Effector CD8-positive, alpha-beta T cell (primary cell): Measurements from ENCODE around the gene ME1.
"Not testable (repeated sequence)": the region's sequence is repeated elsewhere in the genome, so short reads cannot be mapped to it uniquely, and the experiment has no call there.

Experiments used
- DNase-seq: peaks from one replicate; lab custom pipeline; 2025; lab: John Stamatoyannopoulos, UW

The ME1 gene

GRCh38 chr6:83431545-83432155 lies 799 bp upstream of the ME1 start:
- DNase-seq: no peak

DNA sequence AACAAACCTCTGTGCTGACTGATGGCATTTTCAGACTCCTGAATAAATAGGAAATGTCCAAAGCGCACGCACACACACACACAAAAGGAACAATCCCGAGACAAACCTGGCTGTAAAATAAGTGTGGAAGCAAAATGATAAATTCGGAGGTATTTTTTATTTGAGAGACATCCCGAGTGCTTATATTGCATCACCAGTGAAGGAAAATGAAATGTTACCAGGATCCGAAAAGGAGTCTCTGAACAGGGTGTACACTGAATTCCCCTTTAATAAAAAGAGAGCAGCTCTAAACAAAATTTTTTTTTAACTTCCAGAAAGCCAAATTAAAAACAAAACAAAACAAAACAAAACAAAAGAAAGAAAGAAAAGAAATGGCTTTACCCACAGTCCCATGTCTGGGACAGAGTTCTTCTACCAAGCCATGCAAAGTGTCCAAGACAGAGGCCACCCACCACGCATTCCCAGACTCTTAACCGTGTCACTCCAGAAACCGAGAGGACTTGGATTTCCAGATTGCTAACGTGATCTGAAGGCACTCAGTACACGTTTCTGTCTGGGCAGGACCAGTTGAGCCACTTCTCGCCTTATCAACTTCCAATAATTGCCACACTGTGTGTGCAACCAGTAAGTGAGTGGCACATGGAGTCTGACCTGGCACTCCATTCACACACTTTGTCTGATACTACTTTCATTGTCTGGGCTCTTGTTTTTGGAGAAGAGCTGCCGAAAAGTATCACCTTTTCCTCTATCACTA lies 817 bp downstream of the ME1 start:
- DNase-seq: no peak

GRCh38 chr6:83429269-83429668 lies 1.6 kb downstream of the ME1 start:
- no peak for DNase-seq

GRCh38 chr6:83424392-83425018 lies 6.3 kb downstream of the ME1 start:
- no peak for DNase-seq

DNA sequence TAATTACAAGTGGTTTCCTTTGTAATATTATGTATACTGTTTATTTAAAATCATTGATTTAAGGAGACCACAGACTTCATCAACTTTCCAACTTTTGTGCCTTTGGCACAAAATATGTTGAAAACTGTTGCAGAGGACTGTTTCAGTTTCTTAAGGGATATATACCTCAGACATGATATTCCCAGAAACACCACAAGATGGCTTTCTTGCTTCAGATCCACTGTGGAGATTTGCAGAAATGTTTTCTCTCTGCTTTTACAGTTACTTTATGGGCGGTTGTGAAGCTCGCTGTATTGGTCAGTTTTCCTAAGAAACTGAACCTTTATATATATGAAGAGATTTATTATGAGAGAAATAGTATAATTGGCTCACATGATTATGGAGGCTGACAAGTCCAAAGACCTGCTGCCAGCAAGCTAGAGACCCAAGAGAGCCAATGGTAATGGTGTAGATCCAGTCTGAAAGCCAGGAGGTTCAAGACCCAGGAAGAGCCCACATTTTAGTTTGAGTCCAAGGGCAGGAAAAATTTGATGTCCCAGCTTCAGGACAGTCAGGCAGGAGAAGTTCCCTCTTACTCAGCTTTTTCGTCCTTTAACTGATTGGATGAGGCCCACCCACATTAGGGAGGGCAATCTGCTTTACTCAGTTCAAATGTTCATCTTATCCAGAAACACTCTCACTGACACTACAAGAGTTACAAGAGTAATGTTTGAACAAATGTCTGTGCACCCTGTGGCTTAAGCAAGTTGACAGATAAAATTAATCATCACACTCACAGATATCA lies 12.8 kb downstream of the ME1 start:
- DNase-seq: no peak

DNA sequence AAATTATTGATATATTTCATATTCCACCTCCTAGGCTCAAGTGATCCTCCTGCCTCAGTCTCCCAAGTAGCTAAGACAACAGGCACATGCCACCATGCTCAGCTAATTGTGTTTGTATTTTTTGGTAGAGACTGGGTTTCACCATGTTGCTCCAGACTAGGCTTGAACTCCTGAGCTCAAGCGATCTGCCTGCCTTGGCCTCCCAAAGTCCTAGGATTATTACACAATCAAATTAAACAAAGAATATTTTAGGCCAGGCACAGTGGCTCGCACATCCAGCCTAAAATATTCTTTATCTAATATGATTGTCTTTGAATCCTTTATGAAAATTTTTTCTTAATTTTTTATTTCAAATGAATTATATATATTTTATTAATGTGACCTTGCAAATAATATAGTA lies 17.8 kb downstream of the ME1 start:
- no peak for DNase-seq

DNA sequence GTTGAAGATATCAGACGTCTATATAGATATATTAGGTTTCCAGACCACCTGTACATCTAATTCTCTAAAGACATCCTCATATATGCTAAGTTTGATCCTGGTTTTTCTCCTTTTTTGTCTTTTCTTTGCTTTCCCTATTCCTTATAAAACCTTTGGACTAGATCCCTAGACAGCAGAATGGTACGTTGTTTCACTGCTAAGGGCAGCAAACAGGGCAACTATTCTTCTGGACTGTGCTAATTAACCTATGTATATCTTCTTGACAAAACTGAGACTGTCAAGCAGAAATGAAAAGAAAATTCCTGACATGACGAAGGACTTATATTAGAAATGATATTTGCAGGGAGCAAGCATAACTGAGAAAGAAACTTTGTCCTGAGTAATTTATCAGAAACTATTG lies 19.1 kb downstream of the ME1 start:
- no peak for DNase-seq

DNA sequence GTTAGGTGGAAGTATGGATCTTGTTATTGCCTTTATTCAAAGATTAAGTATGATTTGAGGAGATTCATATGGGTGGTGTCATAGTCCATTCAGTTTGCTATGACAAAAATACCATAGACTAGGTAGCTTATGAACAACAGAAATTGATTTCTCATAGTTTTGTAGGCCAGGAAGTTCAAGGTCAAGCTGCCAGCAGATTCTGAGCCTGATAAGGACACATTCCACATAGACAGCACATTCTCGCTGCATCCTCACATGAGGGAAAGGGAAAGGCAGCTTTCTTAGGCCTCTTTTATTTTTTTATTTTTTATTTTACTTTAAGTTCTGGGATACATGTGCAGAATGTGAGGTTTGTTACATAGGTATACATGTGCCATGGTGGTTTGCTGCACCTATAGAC lies 27.7 kb downstream of the ME1 start:
- DNase-seq: no peak

GRCh38 chr6:83389606-83390005 lies 41.2 kb downstream of the ME1 start:
- no peak for DNase-seq

DNA sequence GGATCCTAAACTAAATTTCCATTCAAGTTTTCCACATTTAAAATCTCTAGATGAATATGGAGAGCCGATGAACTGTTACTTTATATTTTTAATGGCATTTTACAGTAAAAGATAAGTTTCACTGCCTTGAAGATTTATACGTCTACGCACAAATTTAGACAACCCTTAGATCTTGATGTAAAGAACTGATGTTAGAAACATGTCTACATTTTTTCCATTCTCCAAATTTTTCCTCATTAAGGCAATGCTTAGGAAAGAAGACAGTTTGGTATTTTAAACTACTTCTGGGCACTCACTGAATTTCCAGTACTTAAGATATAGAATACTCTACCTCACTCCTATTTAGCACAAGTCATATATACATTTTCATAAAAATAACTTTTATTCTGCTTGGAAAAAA lies 45.4 kb downstream of the ME1 start:
- no peak for DNase-seq

GRCh38 chr6:83384751-83385150 lies 46.1 kb downstream of the ME1 start:
- DNase-seq: no peak

- DNase-seq: no peak
Observed at GRCh38 chr6:83381949-83382348, 48.9 kb downstream of the ME1 start.

- no peak for DNase-seq
Observed at GRCh38 chr6:83378621-83379388, 52.0 kb downstream of the ME1 start.

DNA sequence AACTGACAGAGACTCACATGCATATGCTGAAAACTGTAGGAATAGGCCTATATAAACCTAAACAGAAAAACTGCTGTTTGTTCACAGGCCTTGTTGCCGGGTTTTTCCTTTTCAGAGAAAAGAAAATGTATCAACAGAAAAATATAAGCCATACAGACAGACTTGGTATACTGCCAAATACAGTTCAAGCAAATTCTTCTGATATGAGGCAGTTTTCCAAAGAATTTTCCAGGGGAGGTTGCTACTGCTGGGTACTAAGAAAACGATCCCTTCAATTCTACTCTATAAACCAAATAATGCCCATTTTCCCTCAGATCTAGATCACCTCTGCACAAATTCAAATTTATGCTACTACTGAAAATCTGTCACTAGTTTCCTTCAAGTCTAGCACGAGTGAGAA lies 59.4 kb downstream of the ME1 start:
- DNase-seq: no peak

DNA sequence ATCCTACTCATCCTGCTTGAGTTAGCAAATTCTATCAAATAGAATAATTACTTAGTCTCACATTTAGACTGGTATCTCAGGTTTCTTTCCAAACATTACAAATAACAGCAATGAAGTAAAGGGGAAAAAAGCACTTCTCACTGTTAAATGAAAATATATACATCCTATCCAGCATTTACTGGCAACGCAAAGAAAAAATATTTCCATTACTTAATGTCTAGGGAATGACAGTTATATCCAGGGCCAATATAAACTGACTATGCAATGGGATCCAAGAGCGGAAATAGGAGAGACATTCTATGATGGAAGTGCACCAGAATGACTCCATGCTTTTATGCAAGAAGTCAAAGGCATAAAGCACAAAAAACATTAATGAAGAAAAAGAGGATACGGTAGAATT lies 60.3 kb downstream of the ME1 start:
- DNase-seq: no peak

GRCh38 chr6:83369692-83370091 lies 61.2 kb downstream of the ME1 start:
- no peak for DNase-seq

DNA sequence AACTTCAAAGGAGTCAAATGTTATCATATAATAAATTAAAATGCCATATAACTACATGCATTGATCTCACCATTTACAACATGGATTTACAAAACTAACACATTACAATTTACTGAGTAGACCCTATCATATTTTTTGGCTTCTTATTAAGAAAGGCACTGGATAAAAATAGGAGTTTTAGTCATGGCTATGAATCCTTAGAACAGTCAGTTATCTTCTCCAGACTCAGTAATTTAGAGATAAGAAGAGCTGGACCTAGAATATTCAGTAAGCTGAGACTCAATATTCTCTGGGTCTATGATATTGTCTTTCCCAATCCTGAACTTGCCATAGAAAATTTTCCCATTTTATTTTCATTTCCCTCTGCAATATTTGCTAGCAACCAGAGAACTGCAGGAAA lies 62.3 kb downstream of the ME1 start:
- no peak for DNase-seq

DNA sequence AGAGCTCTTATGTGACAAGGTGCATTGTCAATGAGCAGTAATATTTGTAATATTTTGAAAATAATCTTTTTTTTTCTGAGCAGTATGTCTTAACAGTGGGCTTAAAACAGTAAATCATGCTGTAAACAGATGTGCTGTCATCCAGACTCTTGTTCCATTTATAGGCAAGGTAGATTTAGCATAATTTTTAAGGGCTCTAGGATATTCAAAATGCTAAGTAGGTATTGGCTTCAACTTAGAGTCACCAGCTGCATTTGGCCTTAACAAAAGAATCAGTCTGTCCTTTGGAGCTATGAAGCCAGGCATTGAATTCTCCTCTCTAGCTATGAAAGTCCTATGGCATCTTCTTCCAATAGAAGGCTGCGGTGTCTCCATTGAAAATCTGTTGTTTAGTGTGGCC lies 63.7 kb downstream of the ME1 start:
- DNase-seq: no peak

DNA sequence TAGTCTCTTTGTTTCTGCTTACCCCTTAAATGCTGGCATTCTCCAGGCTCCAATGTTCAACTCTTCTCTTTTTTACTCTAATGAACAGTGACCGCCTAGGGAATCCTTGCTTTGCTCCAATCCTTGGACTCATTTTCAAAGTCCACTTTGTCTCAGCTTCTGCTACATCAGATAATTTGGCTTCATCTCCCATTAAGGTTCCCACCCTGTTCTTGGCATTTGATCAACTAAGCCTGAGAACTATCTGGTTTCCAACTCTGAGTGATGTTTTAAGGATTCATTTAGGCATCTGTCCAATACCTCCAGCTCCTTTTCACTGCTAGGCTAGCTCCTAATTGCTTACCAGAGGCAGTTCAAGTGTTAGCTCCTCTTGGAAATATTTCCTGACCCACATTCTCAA lies 64.9 kb downstream of the ME1 start:
- no peak for DNase-seq

GRCh38 chr6:83362349-83362748 lies 68.5 kb downstream of the ME1 start:
- DNase-seq: not testable (repeated sequence)

DNA sequence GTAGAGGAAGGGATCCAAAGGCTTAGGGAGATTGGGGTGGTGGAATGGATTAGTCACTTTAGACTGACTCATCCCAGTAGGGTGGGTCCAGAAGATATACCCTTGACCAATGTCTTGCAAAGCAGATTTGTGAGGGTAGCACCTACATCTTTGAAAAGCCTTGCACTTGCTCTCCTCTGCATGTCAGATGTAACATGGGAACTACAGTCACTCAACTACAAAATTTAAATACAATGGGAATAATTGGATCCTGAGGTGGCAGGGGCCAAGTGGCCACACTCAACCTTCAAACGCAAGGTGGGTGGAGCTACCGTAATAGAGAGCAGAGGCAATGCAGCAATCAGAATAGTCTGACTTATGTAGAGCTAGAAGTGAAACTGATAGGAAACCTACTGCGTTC lies 71.2 kb downstream of the ME1 start:
- DNase-seq: no peak

- no peak for DNase-seq
Observed at GRCh38 chr6:83354747-83355146, 76.1 kb downstream of the ME1 start.
